Ramos (cell line): ENCODE results near the gene SIAE.

Experiments
- in situ Hi-C: fragments of 300-500 bp; cut with MboI; formaldehyde crosslinking; loops from one replicate; pipeline ENCODE4 v1.14.3; 2022; ENCODE audit warnings: low sequenced_read_pairs; ENCODE audit not compliant: unreplicated experiment

The SIAE gene, protein sequence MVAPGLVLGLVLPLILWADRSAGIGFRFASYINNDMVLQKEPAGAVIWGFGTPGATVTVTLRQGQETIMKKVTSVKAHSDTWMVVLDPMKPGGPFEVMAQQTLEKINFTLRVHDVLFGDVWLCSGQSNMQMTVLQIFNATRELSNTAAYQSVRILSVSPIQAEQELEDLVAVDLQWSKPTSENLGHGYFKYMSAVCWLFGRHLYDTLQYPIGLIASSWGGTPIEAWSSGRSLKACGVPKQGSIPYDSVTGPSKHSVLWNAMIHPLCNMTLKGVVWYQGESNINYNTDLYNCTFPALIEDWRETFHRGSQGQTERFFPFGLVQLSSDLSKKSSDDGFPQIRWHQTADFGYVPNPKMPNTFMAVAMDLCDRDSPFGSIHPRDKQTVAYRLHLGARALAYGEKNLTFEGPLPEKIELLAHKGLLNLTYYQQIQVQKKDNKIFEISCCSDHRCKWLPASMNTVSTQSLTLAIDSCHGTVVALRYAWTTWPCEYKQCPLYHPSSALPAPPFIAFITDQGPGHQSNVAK

DNA sequence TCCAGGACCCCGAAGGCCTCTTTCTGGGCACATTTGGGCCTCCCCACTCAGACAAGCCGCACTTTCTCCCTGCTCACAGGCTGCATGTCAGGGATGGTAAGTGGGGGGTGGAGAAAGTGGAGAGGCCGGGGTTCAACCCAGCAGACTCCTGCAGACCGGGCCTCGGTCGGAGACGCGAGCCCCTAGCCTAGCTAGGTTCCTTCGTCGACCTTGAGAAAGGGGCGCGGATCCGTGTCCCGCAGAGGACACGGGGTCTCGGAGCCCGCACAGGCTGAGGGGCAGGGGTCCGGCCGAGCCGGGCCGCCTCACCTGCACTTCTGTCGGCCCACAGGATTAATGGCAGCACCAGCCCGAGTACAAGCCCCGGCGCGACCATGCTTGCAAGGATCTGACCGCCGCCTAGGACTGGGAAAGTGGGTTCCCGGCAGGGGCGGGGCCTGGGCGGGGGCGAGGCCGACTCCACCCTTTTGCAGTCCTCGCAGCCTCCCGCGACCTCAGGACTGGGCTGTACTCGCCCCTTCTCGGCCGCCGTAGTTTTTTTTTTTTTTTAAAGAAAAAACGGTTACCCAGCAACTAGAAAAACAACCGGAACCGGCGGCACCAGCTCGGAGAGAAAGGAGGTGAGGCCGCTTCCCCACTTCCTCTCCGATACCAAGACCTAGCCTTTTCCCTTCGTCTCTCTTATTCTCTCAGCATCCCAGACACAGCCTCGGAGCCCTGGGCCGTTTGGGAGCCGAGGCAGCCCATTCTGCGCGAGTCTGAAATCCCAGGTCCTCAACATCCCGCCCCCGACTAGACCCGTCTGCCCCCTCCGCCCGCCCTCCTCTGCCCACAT is at the start of gene SIAE, which contains the start of gene SPA17:
TSS of gene SIAE (minus strand) at position 407 of the 835 bp plus-strand sequence. CDS start at position 376, 31 bp downstream.
TSS of gene SPA17 (plus strand) at position 572 of the 835 bp plus-strand sequence. CDS start 1,361 bp downstream, outside the sequence.
- in situ Hi-C loops: loop anchor here (10.0 kb wide), 1 partner anchor 81 kb away; the partner anchor contains the start of gene VSIG2

DNA sequence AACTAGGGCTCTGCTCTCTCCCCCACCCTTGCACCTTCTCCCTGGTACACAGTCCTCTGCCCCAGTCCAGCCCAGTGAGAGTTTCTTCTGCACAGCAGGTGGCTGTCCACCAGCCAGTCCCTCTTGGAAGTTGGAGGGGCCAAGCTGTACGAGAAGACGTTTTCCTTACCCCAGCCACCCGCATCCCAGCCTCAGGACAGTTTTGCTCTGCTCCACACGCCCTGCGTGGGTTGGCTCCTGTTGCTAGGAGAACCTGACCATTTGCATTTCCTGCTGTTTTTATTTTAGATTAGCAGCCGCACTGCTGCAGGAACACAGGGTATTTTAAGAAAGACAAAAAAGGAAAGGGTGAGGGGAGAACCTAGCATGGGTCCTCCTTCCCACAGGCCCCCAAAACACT is 48.6 kb upstream of the SIAE start:
- in situ Hi-C loops: no loop called here

DNA sequence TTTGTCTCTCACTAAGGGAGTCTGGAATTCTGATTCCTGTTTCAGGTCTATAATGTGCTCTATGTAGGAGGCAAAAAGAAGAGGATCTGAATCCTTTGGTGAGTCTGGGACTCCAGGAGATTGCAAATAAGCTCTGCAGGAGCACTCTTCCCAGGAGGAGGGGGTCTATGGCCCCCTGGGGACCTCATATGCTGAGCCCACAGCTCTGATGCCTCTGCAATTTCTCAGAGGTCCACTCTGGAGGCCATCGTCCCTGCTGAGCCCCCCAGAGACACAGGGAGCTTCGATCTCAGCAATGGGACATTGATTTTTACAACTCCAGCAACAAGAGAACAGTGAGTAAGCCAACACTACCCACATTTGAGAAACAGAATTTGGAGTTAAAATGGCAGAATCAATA is 46.0 kb upstream of the SIAE start:
- in situ Hi-C loops: no loop called here

DNA sequence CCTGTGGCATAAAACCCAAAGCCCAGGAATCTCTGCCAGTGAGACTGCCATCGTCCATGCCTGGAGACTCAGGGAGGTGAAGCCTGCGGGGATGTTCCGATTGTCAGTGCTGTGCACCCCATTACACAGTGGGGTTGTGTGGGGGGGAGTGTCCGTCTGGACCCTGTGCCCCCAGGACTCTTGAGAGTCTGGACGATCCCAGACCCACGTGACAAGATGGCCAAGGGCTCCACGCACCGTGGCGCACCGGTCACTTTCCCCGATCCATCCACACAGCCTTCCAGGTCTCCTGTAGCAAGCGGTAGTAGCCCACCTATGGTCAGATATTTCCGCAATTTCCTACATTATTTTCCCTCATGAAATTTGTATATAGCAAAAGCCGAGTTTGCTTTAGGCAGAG is 45.3 kb upstream of the SIAE start:
- in situ Hi-C loops: no loop called here

DNA sequence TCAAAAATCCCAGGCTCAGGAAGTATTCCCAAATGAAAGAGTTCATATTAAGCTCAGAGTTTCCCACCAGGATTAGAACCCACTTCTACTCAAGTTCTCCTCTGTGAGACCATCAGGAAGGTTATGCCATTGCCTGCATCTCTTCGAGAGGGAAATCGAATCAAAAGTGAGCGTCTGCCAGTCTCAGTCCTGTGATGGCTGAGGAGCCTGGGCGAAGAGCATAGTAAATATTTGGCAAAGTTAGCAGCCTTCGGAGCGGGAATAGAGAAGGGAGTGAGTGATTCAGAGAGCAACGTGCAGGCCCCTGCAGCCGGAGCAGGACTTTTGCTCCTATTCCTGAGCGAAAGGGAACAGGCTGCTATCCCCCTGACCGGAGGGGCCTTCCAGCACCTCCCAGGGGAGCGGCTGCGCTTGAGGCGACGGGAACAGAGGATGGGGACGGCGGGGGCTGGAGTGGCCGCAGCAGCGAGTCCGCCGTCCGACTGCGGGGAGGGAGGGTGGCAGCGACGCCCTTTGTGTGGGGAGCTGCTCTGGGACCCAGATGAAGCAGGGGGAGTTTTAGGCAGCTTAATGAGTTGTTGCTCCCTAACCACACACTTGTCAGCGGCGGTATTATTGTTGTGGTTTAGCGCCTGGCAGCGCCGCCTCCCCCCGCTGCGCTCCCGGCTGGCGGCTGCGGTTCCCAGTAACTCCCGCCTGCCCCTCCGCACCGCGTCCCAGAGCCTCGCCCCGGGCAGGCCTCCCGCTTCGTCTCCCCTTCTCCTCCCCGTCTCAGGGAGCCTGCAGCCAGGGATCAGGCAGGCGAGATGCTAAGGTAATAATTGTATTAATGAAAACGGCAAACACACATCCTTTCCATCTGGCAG is 44.5 kb upstream of the SIAE start:
- in situ Hi-C loops: no loop called here

DNA sequence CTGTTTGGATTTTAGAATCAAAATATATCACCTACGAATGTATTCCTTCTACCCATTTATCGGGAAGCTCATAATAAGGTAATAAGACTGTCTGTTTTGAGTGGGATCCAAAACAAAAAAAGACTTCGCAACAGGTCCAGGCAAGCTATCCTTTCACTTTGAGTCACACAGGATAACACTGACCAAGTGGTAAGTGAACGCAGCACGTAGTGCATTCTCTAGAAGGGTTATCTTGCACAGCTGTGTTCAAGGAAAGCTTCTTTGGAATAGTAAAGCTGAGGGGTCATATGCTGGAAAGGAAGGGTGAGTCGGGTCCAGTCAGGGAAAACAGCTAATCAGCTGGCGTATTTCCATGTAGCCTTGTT is 43.9 kb upstream of the SIAE start:
- in situ Hi-C loops: no loop called here

DNA sequence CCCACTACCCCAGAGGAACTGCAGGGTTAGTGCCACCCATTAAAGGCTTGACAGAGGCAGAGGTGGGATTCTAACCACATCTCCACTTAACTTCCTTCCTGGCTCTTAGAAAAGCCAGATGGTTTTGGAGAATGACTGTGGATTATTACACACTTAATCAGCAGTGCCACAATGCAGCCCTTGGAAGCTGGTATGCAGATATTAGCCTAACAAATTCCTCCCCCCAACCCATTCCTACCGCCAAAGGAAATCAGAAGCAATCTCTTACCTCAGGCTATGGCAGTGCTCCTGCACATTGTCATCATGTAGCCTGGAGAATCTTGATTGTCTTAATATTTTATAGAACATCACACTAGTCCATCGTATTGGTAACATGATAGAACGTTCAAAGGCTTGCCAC is 43.1 kb upstream of the SIAE start:
- in situ Hi-C loops: no loop called here

DNA sequence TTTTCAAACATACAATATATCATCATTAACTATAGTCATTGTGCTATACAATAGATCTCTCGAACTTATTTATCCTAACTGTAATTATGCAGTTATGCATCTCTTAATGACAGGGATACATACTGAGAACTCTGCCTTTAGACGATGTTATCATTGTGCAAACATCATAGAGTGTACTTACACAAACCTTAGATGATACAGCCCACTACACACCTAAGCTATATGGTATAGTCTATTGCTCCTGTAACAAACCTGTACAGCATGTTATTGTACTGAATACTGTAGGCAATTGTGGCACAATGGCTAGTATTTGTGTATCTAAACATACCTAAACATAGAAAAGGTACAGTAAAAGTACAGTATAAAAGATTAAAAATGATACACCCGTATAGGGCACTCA is 38.9 kb upstream of the SIAE start:
- in situ Hi-C loops: no loop called here

DNA sequence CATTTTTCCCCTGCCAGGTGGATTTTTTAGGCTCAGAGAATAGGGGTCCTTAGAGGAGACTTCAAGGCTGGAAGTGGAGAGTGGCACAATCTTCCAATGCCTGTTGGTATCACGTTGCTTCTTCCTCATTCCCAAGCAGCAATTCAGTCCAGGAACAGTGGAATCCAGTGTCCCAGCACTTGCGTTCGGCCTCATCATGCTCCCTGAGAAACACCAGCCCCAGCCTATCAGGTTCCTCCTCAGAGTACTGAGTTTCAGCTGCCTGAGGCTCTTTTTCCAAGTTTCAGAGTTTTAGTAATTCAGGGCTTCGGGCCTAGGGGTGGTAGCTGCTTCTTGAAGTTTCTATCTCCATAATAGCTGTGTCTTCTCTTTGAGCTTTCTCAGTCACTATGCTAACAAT is 34.3 kb upstream of the SIAE start:
- in situ Hi-C loops: no loop called here

DNA sequence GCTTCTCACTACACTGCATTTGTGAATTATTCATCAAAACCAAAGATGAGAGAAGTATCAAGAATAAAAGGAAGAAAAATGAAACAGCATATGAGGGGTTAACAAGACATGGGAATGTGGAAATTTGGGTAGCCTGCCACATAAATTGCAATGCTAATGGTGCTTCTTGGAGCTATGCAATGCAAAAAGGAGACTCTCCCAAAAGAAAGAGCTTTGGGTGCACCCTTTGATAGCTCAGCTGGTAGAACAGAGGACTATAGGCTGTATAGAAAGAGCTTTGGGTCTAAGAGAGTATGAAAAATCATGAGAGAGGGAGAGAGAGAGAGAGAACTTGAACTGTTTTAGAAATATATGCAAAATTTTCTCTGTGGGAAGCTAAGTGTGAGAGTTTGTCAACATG is 26.5 kb upstream of the SIAE start:
- in situ Hi-C loops: no loop called here

DNA sequence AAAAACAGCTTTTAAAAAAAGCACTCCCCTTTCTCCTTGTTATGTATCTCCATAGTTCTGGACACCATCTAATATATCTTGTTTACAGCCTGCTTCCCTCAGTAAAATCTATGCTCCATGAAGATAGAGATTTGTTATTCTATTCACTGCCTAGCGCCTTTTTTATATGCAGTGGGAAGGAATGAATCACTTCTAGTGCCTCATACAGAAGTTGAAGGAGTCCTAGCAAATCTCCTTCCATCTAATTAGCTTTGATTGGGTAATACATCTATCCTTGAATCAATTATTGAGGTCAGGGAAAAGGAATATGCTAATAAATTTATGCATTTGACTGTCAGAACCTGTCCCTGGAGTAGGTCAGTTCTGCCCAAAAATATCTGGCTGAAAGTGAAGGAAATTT is 26.0 kb upstream of the SIAE start:
- in situ Hi-C loops: no loop called here

DNA sequence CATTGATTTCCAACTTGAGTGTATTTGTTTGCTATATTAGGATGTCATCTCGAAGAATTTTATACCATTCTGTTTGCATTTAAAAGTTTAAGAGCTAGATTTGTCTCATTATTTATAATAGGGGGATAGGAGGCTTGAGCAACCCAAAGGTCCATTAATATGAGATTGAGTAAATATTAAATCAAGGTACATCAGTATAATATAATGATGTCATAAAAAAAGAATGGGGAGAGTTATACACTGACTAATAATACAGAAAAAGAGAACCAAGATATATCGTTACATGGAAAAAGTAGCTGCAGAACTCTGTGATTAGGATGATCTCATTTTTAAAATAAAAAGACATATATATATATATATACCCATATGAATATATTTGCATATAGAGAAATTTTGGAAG is 19.6 kb upstream of the SIAE start:
- in situ Hi-C loops: no loop called here

DNA sequence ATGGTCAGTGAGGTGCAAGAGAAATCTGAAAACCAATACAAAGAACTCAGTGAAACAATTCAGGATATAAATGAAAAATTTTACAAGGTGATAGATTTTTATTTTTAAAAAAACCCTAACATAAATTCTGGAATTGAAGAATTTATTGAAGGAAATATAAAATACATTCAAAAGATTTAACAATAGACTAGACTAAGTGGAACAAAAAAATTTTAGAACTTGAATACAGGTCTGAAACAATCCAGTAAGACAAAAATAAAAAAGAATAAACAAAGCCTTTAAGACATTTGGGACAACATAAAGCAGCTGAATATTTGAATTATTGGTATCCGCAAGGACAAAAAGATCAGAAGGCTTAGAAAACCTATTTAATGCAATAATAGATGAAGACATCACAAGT is 8.9 kb upstream of the SIAE start:
- in situ Hi-C loops: no loop called here

DNA sequence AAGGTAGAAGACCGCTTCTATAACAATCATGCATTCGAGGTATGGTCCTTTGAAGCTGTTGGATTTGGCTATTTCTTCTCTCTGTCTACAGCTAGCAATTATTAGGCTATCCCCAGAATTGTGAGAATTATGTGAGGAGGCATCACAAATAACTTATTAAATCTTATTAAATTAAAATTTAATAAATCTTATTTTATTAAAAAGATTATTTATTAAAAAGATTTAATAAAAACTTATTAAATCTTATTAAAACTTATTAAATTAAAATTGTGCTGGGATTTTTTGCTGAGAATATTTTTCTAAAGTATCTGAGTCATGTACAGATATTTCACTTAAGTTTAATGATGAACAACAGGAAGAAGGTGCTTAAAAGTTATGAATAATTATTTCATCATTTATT is 7.9 kb upstream of the SIAE start:
- in situ Hi-C loops: no loop called here

DNA sequence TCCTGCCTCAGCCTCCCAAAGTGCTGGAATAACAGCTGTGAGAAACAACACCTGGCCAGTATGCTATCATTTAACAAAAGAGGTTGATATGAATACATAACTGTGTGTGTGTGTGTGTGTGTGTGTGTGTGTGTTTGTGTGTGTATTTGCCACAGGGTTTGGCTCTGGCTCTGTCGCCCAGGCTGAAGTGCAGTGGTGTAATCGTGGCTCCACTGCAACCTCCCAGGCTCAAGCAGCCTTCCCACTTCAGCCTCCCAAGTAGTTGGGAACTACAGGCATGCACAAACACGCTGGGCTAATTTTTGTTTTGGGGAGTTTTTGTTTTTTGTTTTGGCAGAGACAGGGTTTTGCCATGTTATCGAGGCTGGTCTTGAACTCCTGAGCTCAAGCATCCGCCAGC is 4.9 kb upstream of the SIAE start:
- in situ Hi-C loops: loop anchor here (10.0 kb wide), 1 partner anchor 76 kb away; the partner anchor contains the start of gene VSIG2

DNA sequence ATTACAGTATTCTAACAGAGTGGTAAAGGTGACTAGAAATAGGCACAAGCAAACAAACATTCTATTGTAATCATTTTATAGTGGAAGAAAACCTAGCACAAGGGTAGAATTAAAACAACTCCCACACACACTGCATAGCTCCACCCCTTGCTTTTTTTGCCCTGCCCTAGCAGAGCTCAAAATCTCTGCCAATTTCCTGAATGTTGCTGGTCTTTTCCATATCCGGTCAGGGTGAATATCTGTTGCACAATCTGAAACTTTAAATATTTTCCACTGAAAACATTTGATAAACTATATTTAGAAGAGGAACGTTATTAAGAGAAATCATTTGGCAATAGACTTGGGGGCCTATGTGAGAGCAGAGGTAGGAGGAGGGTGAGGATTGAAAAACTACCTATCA is 2.8 kb upstream of the SIAE start:
- in situ Hi-C loops: loop anchor here (10.0 kb wide), 1 partner anchor 78 kb away; the partner anchor contains the start of gene VSIG2

DNA sequence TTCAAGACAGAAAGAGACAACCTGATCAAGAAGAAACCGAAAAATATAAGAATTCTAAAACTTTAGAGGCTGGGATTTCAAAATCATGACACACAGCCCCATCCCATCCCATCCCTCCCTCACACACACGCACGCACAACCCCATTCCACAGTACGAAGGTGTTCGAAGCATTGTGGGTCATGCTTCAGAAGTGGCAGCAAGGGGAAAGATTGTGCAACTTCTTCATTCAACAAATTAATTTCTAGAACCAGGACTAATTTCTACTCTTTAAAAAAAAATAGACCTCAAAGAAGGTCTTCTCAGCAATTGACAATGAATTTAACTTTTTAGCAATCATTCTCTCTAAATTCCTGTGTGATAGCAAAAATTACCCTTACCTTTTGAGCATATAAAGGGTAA is 1.0 kb upstream of the SIAE start:
- in situ Hi-C loops: loop anchor here (10.0 kb wide), 1 partner anchor 80 kb away; the partner anchor contains the start of gene VSIG2

DNA sequence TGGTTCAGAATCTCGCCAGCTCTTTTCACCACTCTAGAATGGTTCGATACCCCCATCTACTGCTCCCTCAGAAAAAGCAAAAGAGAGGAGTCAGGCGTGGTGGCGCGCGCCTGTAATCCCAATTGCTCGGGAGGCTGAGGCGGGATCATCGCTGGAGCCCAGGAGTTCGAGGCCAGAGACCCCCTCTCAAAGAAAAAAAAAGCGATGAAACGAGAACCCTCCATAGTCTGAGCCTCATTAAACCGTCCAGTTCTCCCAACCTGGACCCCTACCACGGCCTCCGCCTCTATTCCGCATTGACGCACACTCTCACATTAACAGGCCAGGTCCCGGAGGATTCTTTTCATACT is 604 bp upstream of the SIAE start:
- in situ Hi-C loops: loop anchor here (10.0 kb wide), 1 partner anchor 81 kb away; the partner anchor contains the start of gene VSIG2

DNA sequence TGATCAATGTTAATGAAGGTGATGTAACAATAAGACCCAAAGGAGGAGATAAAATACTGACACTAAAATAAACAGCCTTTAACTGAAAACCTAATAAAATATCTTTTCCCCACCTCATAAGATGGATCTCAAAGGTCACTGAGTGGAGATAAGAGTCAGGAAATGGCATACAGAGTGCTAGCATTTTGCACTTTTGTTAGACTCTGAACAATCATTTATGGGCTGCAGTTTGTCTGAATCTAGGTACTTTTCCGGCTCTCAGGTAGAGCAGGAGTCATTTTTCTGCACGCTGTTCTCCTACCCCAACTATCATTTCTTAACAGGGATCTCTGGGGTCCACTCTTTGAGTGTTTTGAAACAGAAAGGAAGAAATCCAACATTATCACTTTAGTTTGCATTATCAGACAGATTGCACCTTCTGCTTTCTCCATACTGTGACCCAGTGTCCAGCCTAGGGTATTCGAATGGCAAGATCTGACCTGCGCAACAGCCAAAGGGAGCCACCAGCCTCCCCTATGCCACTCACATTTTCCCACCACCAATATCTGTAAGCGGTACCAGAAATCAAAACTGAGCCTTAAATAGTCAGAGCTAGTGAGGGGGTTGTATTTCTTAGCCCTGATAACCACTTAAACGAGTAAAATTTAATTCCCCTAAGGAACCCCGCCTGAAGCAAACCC is 863 bp downstream of the SIAE start:
- in situ Hi-C loops: loop anchor here (10.0 kb wide), 1 partner anchor 82 kb away; the partner anchor contains the start of gene VSIG2
